OCI-LY7 (cell line): ENCODE results near the gene MSH2. TPM values are rescaled to one million over a fixed set of nuclear protein-coding genes. Genes with fewer than 3 reads are reported as not detected.
"Not testable (repeated sequence)": the region's sequence is repeated elsewhere in the genome, so short reads cannot be mapped to it uniquely, and the experiment has no call there.

ENCODE experiments used
- BruUV-seq: library from RNA; stranded (reverse); fragments of 400-500 nt; replicated peaks from 2 replicates; lab custom pipeline; 2021; lab: Mats Ljungman, UMichigan
- CTCF ChIA-PET: fragments of 300-600 bp; sonication (Branson Sonifier 250); formaldehyde crosslinking; loops from one replicate; lab custom pipeline; 2022; ENCODE audit warnings: antibody characterized with exemption; ENCODE audit not compliant: unreplicated experiment; lab: Charles Lee
- POLR2A ChIA-PET: fragments of 300-600 bp; sonication (Branson Sonifier 250); formaldehyde crosslinking; loops from one replicate; lab custom pipeline; 2022; ENCODE audit warnings: antibody characterized with exemption; lab: Charles Lee
- DNase-seq: peaks from one replicate; pipeline ENCODE4 v3.0.0-alpha.2; 2015; ENCODE audit warnings: low spot score
- H2AFZ ChIP-seq: fragments of 200-600 bp; sonication (generic), shearing (Covaris generic); 2 replicates; pipeline ENCODE4 v1.6.1; 2014; ENCODE audit warnings: mild to moderate bottlenecking, antibody characterized with exemption, low read length, moderate library complexity
- H3K27ac ChIP-seq: fragments of 200-600 bp; sonication (generic); 2 replicates; pipeline ENCODE4 v1.5.1; 2014; ENCODE audit warnings: mixed run types, low read depth, mild to moderate bottlenecking, moderate library complexity, low read length, inconsistent platforms; ENCODE audit not compliant: poor library complexity, severe bottlenecking
- H3K36me3 ChIP-seq: fragments of 200-600 bp; sonication (generic); 2 replicates; pipeline ENCODE4 v1.6.1; 2014; ENCODE audit warnings: mild to moderate bottlenecking, antibody characterized with exemption, low read length, moderate library complexity, mixed read lengths; ENCODE audit not compliant: insufficient read depth
- H3K4me1 ChIP-seq: fragments of 200-600 bp; sonication (generic); 2 replicates; pipeline ENCODE4 v1.5.1; 2014; ENCODE audit warnings: mild to moderate bottlenecking, low read length; ENCODE audit not compliant: insufficient read depth, poor library complexity, severe bottlenecking
- H3K4me2 ChIP-seq: fragments of 200-600 bp; sonication (generic); 2 replicates; pipeline ENCODE4 v1.6.1; 2014; ENCODE audit warnings: mild to moderate bottlenecking, low read length
- H3K4me3 ChIP-seq: fragments of 200-600 bp; sonication (generic); 2 replicates; pipeline ENCODE4 v1.5.1; 2014; ENCODE audit warnings: mild to moderate bottlenecking, low read depth, low read length; ENCODE audit not compliant: poor library complexity, severe bottlenecking
- H3K79me2 ChIP-seq: fragments of 200-600 bp; sonication (generic); 2 replicates; pipeline ENCODE4 v1.6.1; 2016; ENCODE audit warnings: low read depth, mild to moderate bottlenecking, low read length, moderate library complexity, mixed read lengths; ENCODE audit not compliant: insufficient read depth
- H3K9me2 ChIP-seq: fragments of 200-600 bp; sonication (generic); 2 replicates; pipeline ENCODE4 v1.6.1; 2016; ENCODE audit warnings: mild to moderate bottlenecking, low read length, mixed read lengths; ENCODE audit not compliant: insufficient read depth
- H3K9me3 ChIP-seq: fragments of 200-600 bp; sonication (generic); 2 replicates; pipeline ENCODE4 v1.6.1; 2014; ENCODE audit warnings: mild to moderate bottlenecking, mixed run types, low read length, mixed read lengths
- H4K20me1 ChIP-seq: fragments of 200-600 bp; sonication (generic); 2 replicates; pipeline ENCODE4 v1.6.1; 2014; ENCODE audit warnings: mild to moderate bottlenecking, antibody characterized with exemption, low read length, moderate library complexity, mixed read lengths; ENCODE audit not compliant: insufficient read depth
- EZH2phosphoT487 ChIP-seq: fragments of 200-600 bp; sonication (generic); IDR thresholded peaks from 2 replicates; pipeline ENCODE4 v1.6.1; 2018; ENCODE audit warnings: low read depth, borderline replicate concordance, mild to moderate bottlenecking, mixed run types, antibody characterized with exemption, low read length, moderate library complexity, mixed read lengths
- intact Hi-C: fragments of 100-400 bp; cut with micrococcal nuclease; formaldehyde crosslinking; loops from one replicate; pipeline ENCODE4 v1.10.0; 2022; ENCODE audit not compliant: unreplicated experiment
- total RNA-seq, 2 experiments: library from RNA; depleted of rRNA in 1 of 2; stranded (reverse); fragments of >200 nt in 1 of 2; shearing (Covaris generic) in 1 of 2; gene quantifications; 2 replicates each; pipeline ENCODE4 v1.2.3, GENCODE V29; 2014 to 2022
- TF ChIP-seq, protein P1 (sequence below): fragments of 200-600 bp; sonication (generic); conservative IDR thresholded peaks from 2 replicates; pipeline ENCODE4 v1.5.1; 2014; ENCODE audit warnings: mild to moderate bottlenecking, antibody characterized with exemption, low read length, moderate library complexity, mixed read lengths

MSH2 gene
- total RNA-seq, 2 experiments from 2014 or later, result 96.8 to 97.8 TPM

DNA sequence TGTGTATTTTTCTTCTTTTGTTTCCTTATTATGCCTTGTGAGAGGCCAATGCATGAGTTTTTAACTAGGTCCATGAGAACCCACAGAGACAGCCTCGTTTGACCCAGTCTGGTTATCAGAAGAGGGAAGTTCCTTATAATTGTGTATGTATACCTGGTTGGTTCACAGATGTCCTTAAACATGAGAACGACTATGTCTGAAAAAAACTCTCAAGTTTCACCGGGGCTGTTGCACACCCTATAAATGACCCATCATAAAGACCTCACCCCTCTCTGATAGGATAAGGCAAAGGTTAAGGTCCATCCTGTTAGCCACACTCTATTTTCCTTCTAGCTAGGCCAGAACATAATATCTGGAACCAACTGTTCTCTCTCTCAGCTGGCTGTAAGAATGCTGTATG, 42.7 kb upstream of the MSH2 start:
- BruUV-seq, result no TSS peak
- intact Hi-C loops, result no loop called here

GRCh38 chr2:47360927-47361326, 42.0 kb upstream of the MSH2 start:
- no TSS peak for BruUV-seq
- POLR2A ChIA-PET, result interaction anchor here (0.7 kb wide), 1 partner anchor 338 kb away, joined by 8 read pairs; no protein-coding TSS in a partner anchor
- intact Hi-C loops, result no loop called here
- Histone ChIP-seq H2AFZ (no peak overlapping the region), H3K9me3 (no peaks in the 10 kb centered on the region), H3K9me2 (no peaks in the 10 kb centered on the region), H3K79me2 (no peaks in the 10 kb centered on the region), H3K27ac (no peak overlapping the region), H3K4me3 (no peak overlapping the region), H3K4me2 (no peak overlapping the region), H4K20me1 (no peaks in the 10 kb centered on the region), H3K4me1 (no peaks in the 10 kb centered on the region), H3K36me3 (no peaks in the 10 kb centered on the region)
- CTCF ChIA-PET, result no interaction called here
- no peak for DNase-seq
- TF ChIP-seq, protein P1, sequence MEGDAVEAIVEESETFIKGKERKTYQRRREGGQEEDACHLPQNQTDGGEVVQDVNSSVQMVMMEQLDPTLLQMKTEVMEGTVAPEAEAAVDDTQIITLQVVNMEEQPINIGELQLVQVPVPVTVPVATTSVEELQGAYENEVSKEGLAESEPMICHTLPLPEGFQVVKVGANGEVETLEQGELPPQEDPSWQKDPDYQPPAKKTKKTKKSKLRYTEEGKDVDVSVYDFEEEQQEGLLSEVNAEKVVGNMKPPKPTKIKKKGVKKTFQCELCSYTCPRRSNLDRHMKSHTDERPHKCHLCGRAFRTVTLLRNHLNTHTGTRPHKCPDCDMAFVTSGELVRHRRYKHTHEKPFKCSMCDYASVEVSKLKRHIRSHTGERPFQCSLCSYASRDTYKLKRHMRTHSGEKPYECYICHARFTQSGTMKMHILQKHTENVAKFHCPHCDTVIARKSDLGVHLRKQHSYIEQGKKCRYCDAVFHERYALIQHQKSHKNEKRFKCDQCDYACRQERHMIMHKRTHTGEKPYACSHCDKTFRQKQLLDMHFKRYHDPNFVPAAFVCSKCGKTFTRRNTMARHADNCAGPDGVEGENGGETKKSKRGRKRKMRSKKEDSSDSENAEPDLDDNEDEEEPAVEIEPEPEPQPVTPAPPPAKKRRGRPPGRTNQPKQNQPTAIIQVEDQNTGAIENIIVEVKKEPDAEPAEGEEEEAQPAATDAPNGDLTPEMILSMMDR, result no peak
- TF ChIP-seq EZH2phosphoT487, result no peak

More for the DNA sequence above, 42.7 kb upstream of the MSH2 start:
- no peaks in the 10 kb centered on the region for H3K79me2 ChIP-seq
- H3K4me2 ChIP-seq, result no peak overlapping the region
- H3K9me3 ChIP-seq, result no peaks in the 10 kb centered on the region
- no peak overlapping the region for H3K27ac ChIP-seq
- POLR2A ChIA-PET, result interaction anchor here (0.6 to 0.7 kb wide), 2 partner anchors 339 to 792 kb away, joined by 3 to 8 read pairs; no protein-coding TSS in a partner anchor
- TF ChIP-seq EZH2phosphoT487, result no peak
- TF ChIP-seq, protein P1, result no peak
- no peaks in the 10 kb centered on the region for H3K9me2 ChIP-seq
- H3K36me3 ChIP-seq, result no peaks in the 10 kb centered on the region
- H3K4me3 ChIP-seq, result no peak overlapping the region
- no peaks in the 10 kb centered on the region for H3K4me1 ChIP-seq
- CTCF ChIA-PET, result no interaction called here
- no peak for DNase-seq
- no peak overlapping the region for H2AFZ ChIP-seq
- no peaks in the 10 kb centered on the region for H4K20me1 ChIP-seq

GRCh38 chr2:47361505-47362229, 41.3 kb upstream of the MSH2 start:
- H4K20me1 ChIP-seq, CTCF ChIA-PET, H2AFZ ChIP-seq, H3K36me3 ChIP-seq, H3K9me3 ChIP-seq, intact Hi-C loops, H3K4me1 ChIP-seq, H3K79me2 ChIP-seq, H3K4me2 ChIP-seq, H3K9me2 ChIP-seq, BruUV-seq, DNase-seq, H3K27ac ChIP-seq, H3K4me3 ChIP-seq, POLR2A ChIA-PET: not testable (repeated sequence)
